T-helper 1 cell treated with Interleukin-12 subunit alpha and Interleukin-12 subunit beta and Interleukin-4 antibody, amounts not matched to agents 30 ng/mL and 1 ng/mL, for 36 hours (primary cell): ENCODE measurements around the gene CARD16. TPM values are rescaled to one million over a fixed set of nuclear protein-coding genes. Genes with fewer than 3 reads are reported as not detected.

Experiments
- intact Hi-C: fragments of 100-400 bp; cut with micrococcal nuclease; formaldehyde crosslinking; loops from one replicate; pipeline ENCODE4 v1.15.1; 2024
- total RNA-seq: library from RNA; stranded (reverse); gene quantifications from 2 replicates; pipeline ENCODE4 v1.2.3, GENCODE V29; 2022

The CARD16 gene
- total RNA-seq, 1 donor from 2014 or later, result 70.4 TPM

DNA sequence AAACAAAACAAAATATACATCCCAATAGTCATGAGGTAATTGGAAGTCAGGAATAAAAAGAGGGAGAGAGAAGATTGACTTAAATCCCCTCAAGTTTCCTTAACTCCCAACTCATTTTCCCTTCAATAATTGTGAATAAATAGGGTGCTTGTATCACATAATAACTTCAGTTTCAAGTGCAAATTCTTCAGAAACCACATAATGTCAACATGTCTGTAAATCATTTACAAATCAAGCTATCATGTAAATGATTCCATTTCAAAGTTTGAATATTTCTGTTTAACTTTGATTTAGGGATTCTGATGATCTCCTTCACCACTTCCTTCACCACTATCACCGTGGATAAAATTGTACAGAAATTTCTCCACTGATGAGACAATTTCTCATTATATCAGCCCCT is 45.4 kb downstream of the CARD16 start:
- intact Hi-C loops, result loop anchor here (1.0 to 5.0 kb wide), 6 partner anchors 53 to 1317 kb away; no protein-coding TSS in a partner anchor

DNA sequence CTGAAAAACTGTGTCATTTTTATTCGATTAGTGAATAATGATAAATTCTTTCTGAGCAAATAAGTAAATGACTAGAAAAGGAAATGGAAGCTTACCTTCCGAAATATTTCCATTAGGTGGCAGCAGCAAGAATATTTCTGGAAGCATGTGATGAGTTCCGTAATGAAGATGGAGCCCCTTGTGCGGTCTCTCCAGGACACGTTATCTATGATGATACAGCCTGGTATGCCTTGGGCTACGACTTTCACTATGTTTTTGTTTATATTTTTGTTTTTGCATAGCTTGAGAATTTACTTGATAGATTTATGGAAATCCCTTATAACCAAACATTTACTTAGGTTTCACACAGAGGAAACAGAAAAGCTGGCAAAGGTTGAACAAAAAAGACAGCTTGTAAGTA is 47.8 kb downstream of the CARD16 start:
- intact Hi-C loops, result no loop called here

DNA sequence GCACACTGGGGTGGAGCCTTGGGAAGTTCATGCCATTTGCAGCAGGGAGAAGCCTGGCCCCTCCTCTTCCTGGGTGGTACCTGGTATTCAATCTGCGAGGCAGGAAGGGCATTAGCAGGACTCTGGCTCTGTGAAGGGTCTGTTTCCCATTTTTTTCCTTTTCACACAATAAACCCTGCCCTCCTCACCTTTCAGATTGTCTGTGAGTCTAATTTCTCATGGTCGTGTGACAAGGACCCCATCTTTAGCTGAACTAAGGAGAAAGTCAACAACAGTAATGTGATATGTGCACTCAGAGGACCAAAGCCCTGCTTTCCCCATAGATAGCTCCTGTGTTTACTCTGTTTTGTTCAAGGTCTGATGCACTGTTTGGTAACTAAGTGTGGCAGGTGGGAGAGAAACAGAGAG is 50.1 kb downstream of the CARD16 start:
- intact Hi-C loops, result no loop called here

DNA sequence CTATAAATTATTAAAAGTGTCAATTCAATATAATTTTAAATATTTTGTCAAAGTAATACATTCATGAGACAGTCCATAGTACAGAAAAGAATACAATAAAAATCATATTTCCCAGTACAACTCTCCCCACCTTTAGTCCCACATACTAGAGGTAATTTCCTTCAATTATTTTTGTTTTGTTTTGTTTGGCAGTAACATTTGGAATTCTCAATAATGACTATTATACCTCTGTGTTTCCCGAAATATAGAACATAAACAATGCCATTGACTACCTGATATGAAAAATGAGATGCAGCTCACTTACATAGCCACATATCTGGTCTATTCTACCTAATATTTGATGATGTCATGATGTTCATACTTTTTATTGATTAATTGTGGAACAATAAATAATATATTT is 52.4 kb downstream of the CARD16 start:
- intact Hi-C loops, result no loop called here

DNA sequence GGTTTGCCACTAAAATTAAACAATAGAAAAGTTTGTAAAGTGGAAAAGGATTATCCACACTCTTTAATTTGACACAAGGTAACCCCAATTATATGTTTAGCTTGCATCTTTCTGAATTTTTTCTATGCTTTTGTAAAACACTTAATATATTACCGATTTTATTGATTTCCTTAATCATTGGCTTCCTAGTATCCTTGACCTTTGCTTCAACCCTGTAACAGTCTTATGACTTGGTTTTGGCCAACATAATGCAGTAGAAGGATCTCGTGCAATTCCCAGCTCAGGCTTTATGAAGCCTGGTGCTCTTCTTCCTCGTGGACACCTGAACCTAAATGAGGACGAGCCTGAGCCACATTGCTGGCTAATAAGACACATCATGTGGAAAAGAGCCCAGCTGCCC is 53.1 kb downstream of the CARD16 start:
- intact Hi-C loops, result no loop called here

Other genes with a start within 250 kb of the CARD16 start
- not detected in 2 replicates for gene CASP12, start 146.9 kb downstream of the CARD16 start, total RNA-seq
- 104 and 109 TPM in 2 replicates for gene CASP4, start 76.8 kb downstream of the CARD16 start, total RNA-seq
- gene CASP5, start 22.2 kb downstream of the CARD16 start, total RNA-seq, result 0.17 TPM in 1 of 2 replicates, not detected in the other
- 77.3 and 87.9 TPM in 2 replicates for gene CASP1, start 10.2 kb downstream of the CARD16 start, total RNA-seq
- gene CARD18, start 94.4 kb upstream of the CARD16 start, total RNA-seq, result not detected in 2 replicates